Stimulated activated CD4-positive, alpha-beta T cell treated with anti-CD3 and anti-CD28 coated beads, Interleukin-2, amount 100 ng/mL, for 48 hours (primary cell): Measurements from ENCODE around the gene VPS52.
A peak's percentile ranks its signal among the peaks of the same experiment; 100 is the strongest.

ENCODE experiments used
- DNase-seq, 2 donors: peaks; one replicate each; pipeline ENCODE4 v3.0.0-alpha.2; 2020

The VPS52 gene

GRCh38 chr6:33271468-33272274 is at the start of gene VPS52, which contains the start of gene RPS18:
TSS of gene VPS52 (minus strand) at chr6:33271876. CDS start at chr6:33271675, 201 bp downstream.
TSS of gene RPS18 (plus strand) at chr6:33272075. CDS start at chr6:33272120, 45 bp downstream.
- DNase-seq = peak; percentile 85 to 86

- DNase-seq = no peak
These were observed 49.6 kb upstream of the VPS52 start for GRCh38 chr6:33321227-33321626.

GRCh38 chr6:33320315-33321181 is 48.9 kb upstream of the VPS52 start:
- no peak for DNase-seq

GRCh38 chr6:33319939-33320314 is 48.3 kb upstream of the VPS52 start:
- DNase-seq = no peak

GRCh38 chr6:33318426-33319073 is 46.9 kb upstream of the VPS52 start:
- no peak for DNase-seq

GRCh38 chr6:33317669-33318425 is 46.2 kb upstream of the VPS52 start, which contains the start of gene ZBTB22:
TSS of gene ZBTB22 (minus strand) at chr6:33317744. CDS start at chr6:33316916, 828 bp downstream.
- peak; percentile 93 to 96 for DNase-seq

- no peak for DNase-seq
These were observed 45.7 kb upstream of the VPS52 start for GRCh38 chr6:33317419-33317668.

- no peak for DNase-seq
These were observed 45.1 kb upstream of the VPS52 start for GRCh38 chr6:33316603-33317418.

- DNase-seq = no peak
These were observed 44.3 kb upstream of the VPS52 start for GRCh38 chr6:33315793-33316602.

- no peak for DNase-seq
These were observed 43.5 kb upstream of the VPS52 start for GRCh38 chr6:33314943-33315792.

- DNase-seq = peak; percentile 41 to 45
These were observed 42.9 kb upstream of the VPS52 start for GRCh38 chr6:33314515-33314942.

GRCh38 chr6:33313709-33314514 is 42.2 kb upstream of the VPS52 start, which contains the start of gene TAPBP:
TSS of gene TAPBP (minus strand) at chr6:33314078. CDS start at chr6:33314041, 37 bp downstream.
- peak; percentile 64 to 69 for DNase-seq

GRCh38 chr6:33313105-33313708 is 41.5 kb upstream of the VPS52 start:
- peak; percentile 32 to 34 for DNase-seq

GRCh38 chr6:33312361-33313104 is 40.9 kb upstream of the VPS52 start:
- DNase-seq = peak; percentile 64

- no peak for DNase-seq
These were observed 34.7 kb upstream of the VPS52 start for GRCh38 chr6:33306356-33306755.

GRCh38 chr6:33305052-33305451 is 33.4 kb upstream of the VPS52 start:
- no peak for DNase-seq

GRCh38 chr6:33304216-33304615 is 32.5 kb upstream of the VPS52 start:
- no peak for DNase-seq

GRCh38 chr6:33301877-33302276 is 30.2 kb upstream of the VPS52 start:
- no peak for DNase-seq
